Measurements from ENCODE around the gene GLIS1.

DNA sequence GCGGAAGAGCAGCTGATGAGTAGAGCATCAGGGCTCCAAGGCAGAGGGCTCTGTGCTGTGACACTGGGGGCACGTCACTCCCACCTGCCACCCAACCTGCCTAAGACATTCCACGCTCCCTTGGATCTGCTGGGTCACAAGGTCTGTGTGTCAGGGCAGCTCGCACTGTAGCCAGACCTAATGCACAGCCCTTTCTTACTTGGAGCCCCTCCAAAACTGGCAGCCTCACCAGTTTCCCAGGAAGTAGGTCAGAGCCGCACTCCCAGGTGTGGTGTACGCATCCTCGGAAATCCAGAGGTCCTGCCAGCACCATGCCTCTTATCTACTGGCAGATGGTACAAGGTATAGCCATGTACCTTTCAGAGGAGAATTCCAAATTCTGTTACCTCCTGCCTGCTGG is 257.5 kb downstream of the GLIS1 start:
- TF ChIP-seq GATA2 (IDR thresholded peaks at IDR 0.05; ENCODE audit: low read depth, low read length): no peak
- no peak for TF ChIP-seq GATA3 (IDR thresholded peaks at IDR 0.05; ENCODE audit: low read depth, low read length)

Measured in SH-SY5Y (cell line).